Heart left ventricle (tissue), 13 donors: ENCODE data around the gene PDE1A.

Source experiments
- CTCF ChIP-seq, 12 donors: fragments of 200-600 bp; sonication (generic) in 4 of 12; IDR thresholded peaks; one replicate each; pipeline versions ENCODE4 v1.5.0 to v1.8.0; 2018 to 2022; ENCODE audit warnings: antibody characterized with exemption in 12 of 12, mild to moderate bottlenecking in 5 of 12
- POLR2A ChIP-seq, 2 donors: fragments of 450-650 bp; IDR thresholded peaks; one replicate each; pipeline ENCODE4 v1.6.1; 2017; ENCODE audit warnings: antibody characterized with exemption in 2 of 2, mild to moderate bottlenecking in 2 of 2, moderate library complexity in 2 of 2
- donor health status: ischemic (EF 13 %, LVEDD 7.1; RV severe dilation, severe dysfunction).
- donor health status: DM: no; HTN: yes; CAD: no.
- donor health status: DM: no; HTN: no; CAD: no.
- donor health status: ischemic (EF 25% LVEDD 6.9; RV normal size, moderate dysfunction).
- donor health status: ischemic (EF 25% LVEDD 5.7; RV mildly dilated, moderate dysfunction).
- donor health status: ischemic (EF 35%, LVEDD 5.7; RV mildly dilated, moderate dysfunction).
- donor health status: nonischemic (EF 11% LVEDD 7.7; RV severe dilation, severe dysfunction).
- donor health status: DM: yes; HTN: yes; CAD: no.
- donor health status: PGD.
- donor health status: ischemic (EF 29% LVEDD 5.4; RV normal size, mild dysfunction).
- donor health status: nonischemic (EF 23%, LVEDD 6.1; RV moderate dilation, normal function).

GRCh38 chr2:182368996-182369395, 57.8 kb downstream of the PDE1A start:
- TF ChIP-seq CTCF (IDR thresholded peaks at IDR 0.05) (no peak), POLR2A (IDR thresholded peaks at IDR 0.05) (no peak)
